HG03280 (cell line): ENCODE results near the gene RAC3.

ENCODE experiments used
- ATAC-seq: cut with Tn5 transposase; IDR thresholded peaks from one replicate; pipeline ENCODE4 v1.9.1; 2021; ENCODE audit warnings: mild to moderate bottlenecking, moderate library complexity; ENCODE audit not compliant: unreplicated experiment

The RAC3 gene

GRCh38 chr17:82031303-82031884, at the start of gene RAC3:
TSS of gene RAC3 (plus strand) at chr17:82031678. CDS start at chr17:82031762, 84 bp downstream.
- ATAC-seq = no peak

GRCh38 chr17:81983011-81983638, 48.4 kb upstream of the RAC3 start:
- no peak for ATAC-seq

- no peak for ATAC-seq
Observed at GRCh38 chr17:81983639-81984373, 47.7 kb upstream of the RAC3 start.

GRCh38 chr17:81984773-81985410, 46.6 kb upstream of the RAC3 start:
- ATAC-seq = no peak

GRCh38 chr17:81986606-81987005, 44.9 kb upstream of the RAC3 start:
- no peak for ATAC-seq

GRCh38 chr17:81987161-81987770, 44.2 kb upstream of the RAC3 start:
- no peak for ATAC-seq

GRCh38 chr17:81990836-81991683, 40.4 kb upstream of the RAC3 start:
- ATAC-seq = no peak

GRCh38 chr17:81991684-81992305, 39.7 kb upstream of the RAC3 start:
- no peak for ATAC-seq

GRCh38 chr17:81992306-81993102, 39.0 kb upstream of the RAC3 start:
- no peak for ATAC-seq

GRCh38 chr17:81993729-81994592, 37.5 kb upstream of the RAC3 start:
- ATAC-seq = no peak

- no peak for ATAC-seq
Observed at GRCh38 chr17:81994593-81995462, 36.6 kb upstream of the RAC3 start.

GRCh38 chr17:81995463-81996231, 35.8 kb upstream of the RAC3 start:
- ATAC-seq = no peak

GRCh38 chr17:81996232-81996756, 35.2 kb upstream of the RAC3 start:
- no peak for ATAC-seq

- no peak for ATAC-seq
Observed at GRCh38 chr17:81996757-81997441, 34.6 kb upstream of the RAC3 start.

GRCh38 chr17:81998212-81998611, 33.3 kb upstream of the RAC3 start:
- no peak for ATAC-seq
